Breast epithelium (tissue), 4 donors: ENCODE data around the gene ATF5. TPM values are rescaled to one million over a fixed set of nuclear protein-coding genes. Genes with fewer than 3 reads are reported as not detected.

Experiments
- DNase-seq, 2 donors: peaks; one replicate each; pipeline ENCODE4 v3.0.0-alpha.2; 2019; ENCODE audit warnings: low spot score in 2 of 2
- H3K27ac ChIP-seq, 2 donors: fragments of 200-600 bp; sonication (generic) in 1 of 2; one replicate each; pipeline ENCODE4 v1.5.1; 2016 to 2019; ENCODE audit warnings: mild to moderate bottlenecking in 1 of 2
- H3K27me3 ChIP-seq, 2 donors: fragments of 200-600 bp; sonication (generic) in 1 of 2; one replicate each; pipeline versions ENCODE4 v1.5.1 to v1.6.0; 2017 to 2019; ENCODE audit warnings: control low read depth in 1 of 2, mild to moderate bottlenecking in 1 of 2
- H3K36me3 ChIP-seq: fragments of 200-600 bp; one replicate; pipeline ENCODE4 v1.5.1; 2019
- H3K4me1 ChIP-seq, 2 donors: fragments of 200-600 bp; sonication (generic); one replicate each; pipeline ENCODE4 v1.5.1; 2016 to 2019; ENCODE audit warnings: control low read depth in 1 of 2
- H3K4me3 ChIP-seq, 3 donors: fragments of 200-600 bp; sonication (generic); 1 replicate in 2 of 3; 2 replicates in 1 of 3; pipeline ENCODE4 v1.5.1; 2016 to 2019; ENCODE audit warnings: mild to moderate bottlenecking in 3 of 3, moderate library complexity in 2 of 3
- H3K9me3 ChIP-seq, 2 donors: fragments of 200-600 bp; sonication (generic) in 1 of 2; one replicate each; pipeline ENCODE4 v1.5.1; 2016 to 2019; ENCODE audit warnings: control low read depth in 1 of 2
- CTCF ChIP-seq, 3 donors: fragments of 450-650 bp; IDR thresholded peaks; one replicate each; pipeline ENCODE4 v1.5.1; 2016 to 2017; ENCODE audit warnings: antibody characterized with exemption in 3 of 3, mild to moderate bottlenecking in 3 of 3, moderate library complexity in 3 of 3
- POLR2A ChIP-seq: fragments of 450-650 bp; IDR thresholded peaks from one replicate; pipeline ENCODE4 v1.6.1; 2016; ENCODE audit warnings: antibody characterized with exemption, mild to moderate bottlenecking, moderate library complexity
- POLR2AphosphoS5 ChIP-seq, 3 donors: sonication (generic); formaldehyde crosslinking; IDR thresholded peaks; one replicate each; pipeline ENCODE4 v1.6.1; 2017; ENCODE audit warnings: antibody characterized with exemption in 3 of 3
- intact Hi-C: fragments of 100-400 bp; cut with DNase I; formaldehyde crosslinking; loops from one replicate; pipeline ENCODE4 v1.15.1; 2023; ENCODE audit warnings: low total_unique reads
- total RNA-seq, 3 donors: library from RNA; depleted of rRNA; stranded (reverse); fragments of >200 nt; gene quantifications; one replicate each; pipeline ENCODE4 v1.1.0, GENCODE V29; 2016

ATF5 gene
- total RNA-seq, 3 donors from 2014 or later, result 5.9 to 20.0 (median 8.2) TPM

- no peak for DNase-seq
- Histone ChIP-seq H3K27ac (no peak overlapping the region), H3K36me3 (no peaks in the 10 kb centered on the region), H3K9me3 (no peaks in the 10 kb centered on the region), H3K4me1 (no peaks in the 10 kb centered on the region), H3K27me3 (no peaks in the 10 kb centered on the region), H3K4me3 (no peak overlapping the region)
- intact Hi-C loops, result no loop called here
- TF ChIP-seq POLR2A (no peak), POLR2AphosphoS5 (IDR thresholded peaks at IDR 0.05) (no peak), CTCF (IDR thresholded peaks at IDR 0.05) (no peak)
These were observed 48.9 kb downstream of the ATF5 start for GRCh38 chr19:49977881-49978280.

- Histone ChIP-seq H3K27ac (no peak overlapping the region), H3K36me3 (no peaks in the 10 kb centered on the region), H3K4me3 (no peak overlapping the region), H3K4me1 (no peaks in the 10 kb centered on the region), H3K9me3 (no peaks in the 10 kb centered on the region), H3K27me3 (no peaks in the 10 kb centered on the region)
- intact Hi-C loops, result no loop called here
- TF ChIP-seq POLR2AphosphoS5 (IDR thresholded peaks at IDR 0.05) (no peak), POLR2A (no peak), CTCF (IDR thresholded peaks at IDR 0.05) (no peak)
- DNase-seq, result no peak
These were observed 49.3 kb downstream of the ATF5 start for GRCh38 chr19:49978324-49978723.

- H3K4me3 ChIP-seq, result no peak overlapping the region
- DNase-seq, result no peak
- H3K36me3 ChIP-seq, result no peaks in the 10 kb centered on the region
- intact Hi-C loops, result no loop called here
- H3K27ac ChIP-seq, result no peak overlapping the region
- H3K9me3 ChIP-seq, result no peaks in the 10 kb centered on the region
- TF ChIP-seq CTCF (IDR thresholded peaks at IDR 0.05) (no peak), POLR2A (no peak), POLR2AphosphoS5 (IDR thresholded peaks at IDR 0.05) (no peak)
- H3K4me1 ChIP-seq, result no peaks in the 10 kb centered on the region
- H3K27me3 ChIP-seq, result no peaks in the 10 kb centered on the region
These were observed 52.9 kb downstream of the ATF5 start for GRCh38 chr19:49981603-49982593.

Other genes with a start within 250 kb of the ATF5 start
- gene ADM5, start 239.6 kb upstream of the ATF5 start, total RNA-seq, result 1 to 10 TPM; 1.3 to 2.9 (median 1.4) TPM
- 10 to 100 TPM in 1 of 3 donors, 1 to 10 TPM in 1, under 1 TPM in 1; 0.80 to 14.4 (median 2.8) TPM for gene CPT1C, start 238.1 kb upstream of the ATF5 start, total RNA-seq
- gene TSKS, start 165.9 kb upstream of the ATF5 start, total RNA-seq, result under 1 TPM in 2 of 3 donors, not detected in 1; 0.33 to 0.96 TPM
- gene AP2A1, start 162.2 kb upstream of the ATF5 start, total RNA-seq, result 10 to 100 TPM; 42.1 to 71.0 (median 59.3) TPM
- gene FUZ, start 115.9 kb upstream of the ATF5 start, total RNA-seq, result 10 to 100 TPM; 13.0 to 27.4 (median 18.7) TPM
- 10 to 100 TPM; 16.3 to 27.5 (median 20.6) TPM for gene MED25, start 110.9 kb upstream of the ATF5 start, total RNA-seq
- 10 to 100 TPM; 45.1 to 95.0 (median 90.3) TPM for gene PTOV1, start 78.0 kb upstream of the ATF5 start, total RNA-seq
- gene PNKP, start 61.6 kb upstream of the ATF5 start, total RNA-seq, result 10 to 100 TPM; 31.0 to 69.2 (median 57.7) TPM
- gene AKT1S1, start 51.9 kb upstream of the ATF5 start, total RNA-seq, result 10 to 100 TPM; 11.9 to 13.8 (median 12.5) TPM
- gene TBC1D17, start 51.5 kb upstream of the ATF5 start, total RNA-seq, result 10 to 100 TPM; 21.0 to 31.8 (median 30.4) TPM
- gene IL4I1, start 32.3 kb upstream of the ATF5 start, total RNA-seq, result 1 to 10 TPM in 1 of 3 donors, under 1 TPM in 2; 0.48 to 2.2 (median 0.66) TPM
- 10 to 100 TPM; 30.9 to 41.0 (median 36.4) TPM for gene NUP62, start 299 bp downstream of the ATF5 start, total RNA-seq
- gene SIGLEC11, start 32.0 kb downstream of the ATF5 start, total RNA-seq, result 1 to 10 TPM in 1 of 3 donors, under 1 TPM in 2; 0.59 to 2.2 (median 0.66) TPM
- gene VRK3, start 96.2 kb downstream of the ATF5 start, total RNA-seq, result 10 to 100 TPM; 24.2 to 42.0 (median 40.3) TPM
- gene ZNF473, start 96.8 kb downstream of the ATF5 start, total RNA-seq, result 10 to 100 TPM in 2 of 3 donors, 1 to 10 TPM in 1; 7.8 to 15.5 (median 12.1) TPM
- not detected for gene IZUMO2, start 234.1 kb downstream of the ATF5 start, total RNA-seq